NOMO-1 treated with DMSO at 0.1 percent for 48 hours (cell line): ENCODE data around the gene DDX3X.
A peak's percentile ranks its signal among the peaks of the same experiment; 100 is the strongest.
"Not testable (repeated sequence)": the region's sequence is repeated elsewhere in the genome, so short reads cannot be mapped to it uniquely, and the experiment has no call there.

Experiments
- DNase-seq: peaks from one replicate; lab custom pipeline; 2025; ENCODE audit not compliant: unreplicated experiment; lab: John Stamatoyannopoulos, UW

Gene DDX3X

GRCh38 chrX:41369152-41369551 lies 35.2 kb downstream of the DDX3X start:
- no peak for DNase-seq

- DNase-seq = not testable (repeated sequence)
Observed at GRCh38 chrX:41371575-41371974, 37.6 kb downstream of the DDX3X start.

- DNase-seq = no peak
Observed at GRCh38 chrX:41373989-41374606, 40.1 kb downstream of the DDX3X start.

DNA sequence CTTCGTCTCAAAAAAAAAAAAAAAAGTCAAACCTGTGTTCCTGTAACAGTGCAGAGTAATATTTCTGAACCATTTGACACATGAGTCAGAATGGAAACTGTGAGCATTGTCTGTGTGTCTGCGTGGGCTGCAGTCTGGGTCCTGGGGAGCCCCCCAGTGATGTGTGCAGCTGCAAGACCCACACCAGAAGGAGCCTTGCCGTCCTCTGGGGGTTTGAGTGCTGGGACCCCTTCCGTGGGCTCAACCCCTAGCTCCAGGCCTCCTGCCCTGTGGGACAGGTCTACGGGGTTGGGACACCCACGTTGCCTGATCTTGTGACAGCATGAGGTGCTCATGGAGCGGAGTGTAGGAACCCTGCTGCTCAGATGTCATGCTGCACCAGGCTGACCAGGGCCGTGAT lies 43.7 kb downstream of the DDX3X start:
- no peak for DNase-seq

DNA sequence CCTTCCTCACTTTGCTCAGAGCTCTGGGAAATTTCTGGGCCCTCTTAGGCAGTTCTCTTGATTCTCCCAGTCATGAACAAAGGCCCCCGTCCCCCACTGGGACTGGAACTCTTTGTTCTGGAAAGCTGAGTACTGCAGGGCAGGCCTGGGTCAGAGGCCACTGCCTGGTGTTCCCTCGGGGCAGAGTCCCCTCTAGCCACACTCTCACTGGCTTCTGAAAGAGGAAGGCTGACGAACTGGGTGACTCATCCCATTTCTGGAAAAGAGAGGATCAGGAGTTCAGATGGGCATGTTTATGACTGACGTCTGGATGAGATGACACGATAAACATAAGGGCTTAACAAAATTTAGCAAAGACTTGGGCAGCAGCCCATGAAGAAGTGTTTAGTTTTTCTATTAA lies 47.7 kb downstream of the DDX3X start:
- no peak for DNase-seq

DNA sequence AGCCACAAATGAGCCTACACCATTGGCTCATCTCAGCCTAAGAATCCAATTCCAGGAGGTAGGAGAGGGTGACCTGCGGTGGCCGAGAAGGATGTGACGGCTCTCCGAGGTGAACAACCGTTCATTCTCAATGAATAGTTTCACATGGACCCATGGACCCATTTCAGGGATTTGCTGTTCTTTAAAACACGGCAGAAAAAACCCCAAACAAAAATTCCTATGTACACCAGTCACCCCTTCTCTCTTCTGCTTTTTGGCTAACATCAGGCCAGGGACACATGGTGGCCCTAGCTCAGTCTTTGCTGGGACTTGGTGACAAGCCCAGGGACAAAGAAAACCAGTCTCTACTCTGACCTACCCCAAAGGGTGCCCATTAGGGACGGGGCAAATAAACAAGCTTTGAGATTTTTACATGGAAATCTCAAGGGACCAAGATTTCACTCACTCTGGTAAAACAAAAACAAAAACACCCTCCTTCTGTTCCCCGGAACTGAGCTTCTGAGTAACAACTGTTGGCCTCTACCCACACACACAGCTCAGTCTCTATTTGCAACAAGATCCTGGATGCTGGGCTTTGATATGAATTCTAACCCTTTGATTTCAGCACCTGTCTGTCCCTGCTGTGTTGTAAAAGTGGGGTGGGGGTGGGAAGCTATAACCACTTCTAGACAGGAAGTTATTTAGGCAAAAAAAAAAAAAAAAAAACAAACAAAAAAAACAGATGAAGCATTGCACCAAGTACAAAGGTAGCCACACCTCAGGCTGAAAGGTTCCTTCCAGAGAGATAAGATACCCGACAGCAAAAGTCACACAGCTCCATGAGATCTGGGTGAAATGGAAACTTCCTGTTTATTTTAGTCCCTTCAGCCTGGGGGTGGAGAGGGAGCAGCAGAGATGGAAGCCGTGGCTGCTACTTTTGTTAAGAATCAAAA lies 49.0 kb downstream of the DDX3X start:
- DNase-seq = peak; percentile 35

- peak; percentile 92 for DNase-seq
Observed at GRCh38 chrX:41384051-41384705, 50.2 kb downstream of the DDX3X start.

DNA sequence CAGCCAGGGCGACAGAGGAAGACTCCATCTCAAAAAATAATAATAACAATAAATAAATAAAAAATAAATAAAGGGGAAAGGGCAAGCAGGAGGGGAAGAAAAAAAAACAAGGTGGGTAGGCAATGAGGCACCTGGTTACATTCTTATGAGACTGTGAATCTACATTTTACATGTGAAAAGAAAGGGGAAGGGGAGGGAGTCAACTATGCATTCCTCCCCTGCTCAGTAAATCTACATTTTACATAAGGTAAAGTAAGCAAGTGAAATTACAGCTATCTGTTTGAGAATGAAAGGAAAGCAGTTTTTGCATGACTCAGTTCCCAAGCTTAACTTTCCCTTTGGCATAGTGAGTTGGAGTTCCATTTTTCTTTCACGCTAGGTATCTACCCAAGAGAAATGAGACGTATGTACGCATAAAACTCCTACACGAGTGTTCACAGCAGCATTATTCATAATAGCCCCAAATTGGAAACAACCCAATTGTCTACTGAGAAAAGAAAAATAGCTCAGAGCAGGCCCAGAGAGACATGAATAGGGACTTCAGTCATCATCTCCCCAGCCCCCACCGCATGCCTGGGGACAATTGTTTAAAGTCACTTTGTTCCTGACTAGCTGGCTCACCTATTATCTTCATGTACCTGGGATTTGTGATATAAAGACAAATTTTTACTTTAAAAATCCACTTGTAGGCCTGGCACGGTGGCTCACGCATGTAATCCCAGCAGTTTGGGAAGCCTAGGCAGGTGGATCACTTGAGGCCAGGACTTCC lies 52.4 kb downstream of the DDX3X start:
- DNase-seq = no peak

DNA sequence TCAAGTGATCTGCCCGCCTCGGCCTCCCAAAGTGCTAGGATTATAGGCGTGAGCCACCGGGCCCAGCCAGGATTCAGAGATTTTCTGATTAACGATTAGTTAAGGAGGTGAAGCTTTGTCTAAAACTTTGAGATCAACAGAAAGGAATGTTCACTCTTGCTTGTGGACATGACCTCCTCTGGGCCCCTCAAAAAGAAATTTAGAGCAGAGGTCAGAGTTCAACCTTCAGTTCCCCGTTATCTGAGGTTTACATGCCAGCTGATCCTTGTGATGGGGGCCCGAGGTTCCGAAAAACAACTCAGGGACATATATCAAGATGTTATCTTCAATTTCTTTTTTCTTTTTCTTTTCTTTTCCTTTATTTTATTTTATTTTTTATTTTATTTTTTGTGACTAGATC lies 54.6 kb downstream of the DDX3X start:
- DNase-seq = no peak

GRCh38 chrX:41389311-41389888 lies 55.4 kb downstream of the DDX3X start:
- no peak for DNase-seq

DNA sequence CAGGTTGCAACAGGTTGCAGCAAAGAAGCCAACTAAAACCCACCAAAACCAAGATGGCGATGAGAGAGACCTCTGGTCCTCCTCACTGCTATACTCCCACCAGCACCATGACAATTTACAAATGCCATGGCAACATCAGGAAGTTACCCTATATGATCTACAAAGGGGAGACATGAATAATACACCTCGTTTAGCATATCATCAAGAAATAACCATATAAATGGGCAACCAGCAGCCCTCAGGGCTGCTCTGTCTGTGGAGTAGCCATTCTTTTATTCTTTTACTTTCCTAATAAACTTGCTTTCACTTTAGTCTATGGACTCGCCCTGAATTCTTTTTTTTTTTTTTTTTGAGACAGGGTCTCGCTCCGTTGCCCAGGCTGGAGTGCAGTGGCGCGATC lies 56.6 kb downstream of the DDX3X start:
- DNase-seq = not testable (repeated sequence)

DNA sequence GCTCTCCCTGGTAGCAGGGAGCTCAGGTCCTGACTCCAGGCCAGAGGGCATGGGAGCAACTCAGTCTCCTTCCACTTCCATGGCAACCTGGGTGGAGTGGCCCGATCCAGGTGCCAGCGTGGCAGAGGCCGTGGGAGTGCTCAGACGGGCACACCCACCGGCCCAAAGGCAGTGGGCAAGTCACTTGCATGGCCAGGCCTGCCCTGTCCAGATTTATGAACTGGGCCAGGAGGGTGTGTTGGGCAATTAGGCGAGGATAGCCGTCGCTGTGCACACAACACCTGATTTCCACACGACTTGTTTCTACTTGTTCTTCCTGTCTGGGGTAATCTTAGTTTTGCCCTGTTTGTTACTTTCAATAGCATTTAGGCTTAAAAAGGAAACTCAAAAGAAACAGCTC lies 57.6 kb downstream of the DDX3X start:
- no peak for DNase-seq

DNA sequence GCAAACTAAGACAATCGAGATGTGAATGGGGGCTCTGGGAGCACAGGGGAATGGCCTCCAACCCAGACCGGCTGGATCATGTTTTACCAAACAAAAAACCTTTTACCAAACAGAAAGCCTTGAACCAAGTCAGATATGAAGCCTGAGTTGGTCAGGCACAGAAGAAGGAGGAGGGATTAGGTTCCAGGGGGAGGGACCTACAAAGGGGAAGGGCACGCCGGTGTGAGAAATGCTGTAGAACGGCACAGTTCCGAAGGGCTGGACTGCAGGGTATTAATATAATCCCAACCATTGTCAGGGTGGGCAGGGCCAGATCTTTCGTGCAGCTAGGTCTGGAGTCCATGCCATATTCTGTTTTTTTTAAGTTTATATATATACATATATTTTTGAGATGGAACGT lies 60.3 kb downstream of the DDX3X start:
- no peak for DNase-seq

- no peak for DNase-seq
Observed at GRCh38 chrX:41397219-41397618, 63.3 kb downstream of the DDX3X start.

- no peak for DNase-seq
Observed at GRCh38 chrX:41397768-41398167, 63.8 kb downstream of the DDX3X start.

DNA sequence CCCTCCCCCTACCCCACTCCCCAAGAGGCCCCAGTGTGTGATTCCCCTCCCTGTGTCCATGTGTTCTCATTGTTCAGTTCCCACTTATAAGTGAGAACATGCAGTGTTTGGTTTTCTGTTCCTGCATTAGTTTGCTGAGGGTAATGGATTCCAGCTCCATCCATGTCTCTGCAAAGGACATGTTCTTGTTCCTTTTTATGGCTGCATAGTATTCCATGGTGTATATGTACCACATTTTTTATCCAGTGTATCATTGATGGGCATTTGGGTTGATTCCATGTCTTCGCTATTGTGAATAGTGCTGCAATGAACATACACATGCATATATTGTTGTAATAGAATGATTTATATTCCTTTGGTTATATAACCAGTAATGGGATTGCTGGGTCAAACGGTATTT lies 68.6 kb downstream of the DDX3X start:
- not testable (repeated sequence) for DNase-seq

DNA sequence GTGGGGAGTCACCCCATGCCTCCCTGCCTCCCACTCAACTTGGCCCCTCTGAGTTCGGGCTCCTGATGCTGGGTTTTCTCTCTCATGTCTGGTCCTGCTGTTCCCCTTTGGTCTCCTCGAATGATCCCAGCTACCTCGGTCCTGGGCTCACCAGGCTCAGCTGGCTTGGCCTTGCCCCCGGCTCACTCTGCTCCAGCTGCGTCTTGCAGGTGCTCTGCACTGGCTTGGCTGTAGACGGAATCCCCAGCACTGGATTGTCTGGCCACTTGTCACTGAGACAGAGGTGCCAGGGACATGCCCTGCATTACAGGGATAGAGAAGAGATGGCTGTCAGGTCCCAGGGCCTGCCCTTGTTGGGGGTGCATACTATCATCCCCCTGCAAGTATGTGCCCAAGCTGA lies 71.6 kb downstream of the DDX3X start:
- no peak for DNase-seq

DNA sequence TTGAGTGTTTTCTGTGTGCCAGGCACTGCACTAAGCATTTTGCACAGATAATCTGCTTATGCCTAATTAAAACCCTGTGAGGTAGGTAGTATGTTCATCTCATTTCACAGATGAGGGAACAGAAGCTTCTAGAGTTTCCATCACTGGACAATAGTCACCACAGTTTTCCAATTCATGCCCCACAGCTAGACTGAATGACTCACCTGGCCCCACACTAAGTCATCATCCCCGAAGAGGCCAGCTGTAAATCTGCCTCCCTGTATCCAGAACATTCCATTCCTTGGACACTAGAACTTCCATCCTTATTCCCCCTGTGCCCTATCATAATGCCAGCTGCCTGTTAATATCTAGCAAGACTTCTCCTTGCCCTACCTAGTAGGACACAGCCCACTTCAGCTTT lies 72.2 kb downstream of the DDX3X start:
- DNase-seq = no peak

GRCh38 chrX:41407816-41408215 lies 73.9 kb downstream of the DDX3X start:
- DNase-seq = no peak

- DNase-seq = no peak
Observed at GRCh38 chrX:41408576-41408975, 74.6 kb downstream of the DDX3X start.

DNA sequence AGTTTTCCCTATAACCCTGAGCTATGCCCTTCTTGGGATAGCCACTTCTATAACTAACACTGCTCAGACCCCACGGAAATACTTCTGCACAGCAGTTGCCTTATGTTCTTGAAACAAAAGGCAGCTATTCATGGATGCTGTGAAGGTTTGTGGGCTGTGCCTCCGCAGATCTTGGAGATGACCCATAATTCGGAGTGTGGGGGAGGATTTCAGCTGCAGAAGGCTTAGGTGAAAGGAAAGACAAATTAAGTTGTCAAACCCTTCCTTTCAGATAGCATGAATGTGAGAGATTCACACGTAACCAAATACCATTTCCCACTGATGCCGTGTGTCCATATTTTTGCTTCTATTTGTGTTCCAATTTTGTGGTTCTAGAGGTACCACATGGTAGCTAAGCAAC lies 75.0 kb downstream of the DDX3X start:
- DNase-seq = no peak
